ENCODE measurements around the gene LIMK2. TPM values are rescaled to one million over a fixed set of nuclear protein-coding genes. Genes with fewer than 3 reads are reported as not detected.
A peak's percentile ranks its signal among the peaks of the same experiment; 100 is the strongest.

Gene LIMK2
- total RNA-seq, 4 donors from 2014 or later, result 4.0 to 12.6 (median 7.1) TPM

GRCh38 chr22:31176923-31177322 lies 35.2 kb upstream of the LIMK2 start:
- TF ChIP-seq CTCF (IDR thresholded peaks at IDR 0.05 in 4 of 5, conservative IDR thresholded peaks at IDR 0.05 in 1 of 5) (no peak), POLR2A (IDR thresholded peaks at IDR 0.05) (no peak)
- ATAC-seq (no peak), DNase-seq (no peak)
- Histone ChIP-seq H3K36me3 (no peaks in the 10 kb centered on the region), H3K27ac (peak overlapping the region; percentile 50 to 79 (median 63)), H3K9me3 (no peaks in the 10 kb centered on the region), H3K27me3 (no peaks in the 10 kb centered on the region), H3K4me1 (peaks cover 54 to 58% of the 10 kb centered on the region in 2 donors), H3K4me3 (no peak overlapping the region)
- intact Hi-C loops (cut with DNase I; ENCODE audit: low total_unique reads), result no loop called here
- in situ Hi-C loops (cut with MboI; ENCODE audit: low sequenced_read_pairs in 4 of 4), result no loop called here

GRCh38 chr22:31177420-31178162 lies 34.5 kb upstream of the LIMK2 start:
- Histone ChIP-seq H3K4me3 (no peak overlapping the region), H3K27ac (peak overlapping the region; percentile 50 to 79 (median 63)), H3K4me1 (peaks cover 49 to 56% of the 10 kb centered on the region in 2 donors), H3K9me3 (no peaks in the 10 kb centered on the region), H3K36me3 (no peaks in the 10 kb centered on the region), H3K27me3 (no peaks in the 10 kb centered on the region)
- ATAC-seq (peak; percentile 38 to 65), DNase-seq (peak in 1 of 2 donors; percentile 51)
- TF ChIP-seq POLR2A (IDR thresholded peaks at IDR 0.05) (no peak), CTCF (IDR thresholded peaks at IDR 0.05 in 4 of 5, conservative IDR thresholded peaks at IDR 0.05 in 1 of 5) (no peak)
- intact Hi-C loops (cut with DNase I; ENCODE audit: low total_unique reads) (loop anchor here (2.0 kb wide), 1 partner anchor 53 kb away; no protein-coding TSS in a partner anchor), in situ Hi-C loops (cut with MboI; ENCODE audit: low sequenced_read_pairs in 4 of 4) (no loop called here)

- Histone ChIP-seq H3K27ac (peak overlapping the region; percentile 62 to 79 (median 66)), H3K36me3 (peaks cover 0 to 4% of the 10 kb centered on the region in 2 donors), H3K9me3 (no peaks in the 10 kb centered on the region), H3K4me3 (no peak overlapping the region), H3K27me3 (no peaks in the 10 kb centered on the region), H3K4me1 (peaks cover 36 to 43% of the 10 kb centered on the region in 2 donors)
- DNase-seq, result no peak
- intact Hi-C loops (cut with DNase I; ENCODE audit: low total_unique reads), result loop anchor here (2.0 kb wide), 1 partner anchor 52 kb away; no protein-coding TSS in a partner anchor
- TF ChIP-seq POLR2A (IDR thresholded peaks at IDR 0.05), result no peak
- TF ChIP-seq CTCF (IDR thresholded peaks at IDR 0.05 in 4 of 5, conservative IDR thresholded peaks at IDR 0.05 in 1 of 5), result no peak
- in situ Hi-C loops (cut with MboI; ENCODE audit: low sequenced_read_pairs in 4 of 4), result no loop called here
- no peak for ATAC-seq
Measured at GRCh38 chr22:31178859-31179258, 33.2 kb upstream of the LIMK2 start.

GRCh38 chr22:31179345-31179744 lies 32.8 kb upstream of the LIMK2 start:
- DNase-seq, result peak; percentile 46 to 73
- intact Hi-C loops (cut with DNase I; ENCODE audit: low total_unique reads) (loop anchor here (2.0 kb wide), 1 partner anchor 51 kb away; no protein-coding TSS in a partner anchor), in situ Hi-C loops (cut with MboI; ENCODE audit: low sequenced_read_pairs in 4 of 4) (no loop called here)
- H3K4me1 ChIP-seq, result peaks cover 32 to 40% of the 10 kb centered on the region in 2 donors
- no peaks in the 10 kb centered on the region for H3K9me3 ChIP-seq
- H3K27me3 ChIP-seq, result no peaks in the 10 kb centered on the region
- peak overlapping the region; percentile 62 to 79 (median 66) for H3K27ac ChIP-seq
- no peak for TF ChIP-seq CTCF (IDR thresholded peaks at IDR 0.05 in 4 of 5, conservative IDR thresholded peaks at IDR 0.05 in 1 of 5)
- TF ChIP-seq POLR2A (IDR thresholded peaks at IDR 0.05), result no peak
- peaks cover 0 to 4% of the 10 kb centered on the region in 2 donors for H3K36me3 ChIP-seq
- H3K4me3 ChIP-seq, result no peak overlapping the region
- ATAC-seq, result peak; percentile 76 to 84
